Cardiac septum (tissue), 1 donor: ENCODE measurements around the gene COX6A1. TPM values are rescaled to one million over a fixed set of nuclear protein-coding genes. Genes with fewer than 3 reads are reported as not detected.
"Not testable (repeated sequence)": the region's sequence is repeated elsewhere in the genome, so short reads cannot be mapped to it uniquely, and the experiment has no call there.

Experiments
- DNase-seq: peaks from one replicate; pipeline ENCODE4 v3.0.0-alpha.2; 2020; ENCODE audit warnings: low spot score
- intact Hi-C: fragments of 100-400 bp; cut with DNase I; formaldehyde crosslinking; loops from one replicate; pipeline ENCODE4 v1.14.0; 2022
- total RNA-seq: library from RNA; stranded (reverse); fragmentation: NEBNext Ultra II Directional; extraction: Animal tissue kit (Norgen Biotek cat#: 25700); gene quantifications from one replicate; pipeline ENCODE4 v1.2.1, GENCODE V29; 2021
- donor health status: DM: no; HTN: no; CAD: no.

COX6A1 gene
- total RNA-seq, 1 donor from 2014 or later, result 232 TPM

- intact Hi-C loops, result not testable (repeated sequence)
Observed at GRCh38 chr12:120487552-120487951, 49.6 kb downstream of the COX6A1 start.

GRCh38 chr12:120488057-120488640, 50.2 kb downstream of the COX6A1 start:
- DNase-seq, result no peak
- intact Hi-C loops, result no loop called here

More at GRCh38 chr12:120487552-120487951, 49.6 kb downstream of the COX6A1 start:
- DNase-seq, result not testable (repeated sequence)

GRCh38 chr12:120489018-120489417, 51.1 kb downstream of the COX6A1 start:
- no peak for DNase-seq
- intact Hi-C loops, result no loop called here

GRCh38 chr12:120490325-120490724, 52.4 kb downstream of the COX6A1 start:
- intact Hi-C loops, result no loop called here
- no peak for DNase-seq

Other genes starting within 250 kb of the COX6A1 start
- gene GCN1, start 243.4 kb upstream of the COX6A1 start, total RNA-seq, result 39.8 TPM
- gene RPLP0, start 237.0 kb upstream of the COX6A1 start, total RNA-seq, result 594 TPM
- 73.8 TPM for gene PXN, start 172.4 kb upstream of the COX6A1 start, total RNA-seq
- gene RNU4-2, start 146.2 kb upstream of the COX6A1 start, total RNA-seq, result 27,323 TPM
- 3,560 TPM for gene RNU4-1, start 144.9 kb upstream of the COX6A1 start, total RNA-seq
- gene SIRT4, start 135.8 kb upstream of the COX6A1 start, total RNA-seq, result 2.4 TPM
- not detected for gene PLA2G1B, start 110.3 kb upstream of the COX6A1 start, total RNA-seq
- gene MSI1, start 68.9 kb upstream of the COX6A1 start, total RNA-seq, result 9.7 TPM
- 11.9 TPM for gene TRIAP1, start 8.3 kb downstream of the COX6A1 start, total RNA-seq
- 12.9 TPM for gene GATC, start 8.3 kb downstream of the COX6A1 start, total RNA-seq
- gene SRSF9, start 31.6 kb downstream of the COX6A1 start, total RNA-seq, result 38.6 TPM
- 243 TPM for gene DYNLL1, start 58.0 kb downstream of the COX6A1 start, total RNA-seq
- 31.8 TPM for gene COQ5, start 91.0 kb downstream of the COX6A1 start, total RNA-seq
- gene RNF10, start 96.2 kb downstream of the COX6A1 start, total RNA-seq, result 249 TPM
- 36.5 TPM for gene POP5, start 143.3 kb downstream of the COX6A1 start, total RNA-seq
- 2.8 TPM for gene CABP1, start 202.5 kb downstream of the COX6A1 start, total RNA-seq
- gene MLEC, start 249.0 kb downstream of the COX6A1 start, total RNA-seq, result 103 TPM